Measurements from ENCODE around the gene RAP1GAP2.
"Not testable (repeated sequence)": the region's sequence is repeated elsewhere in the genome, so short reads cannot be mapped to it uniquely, and the experiment has no call there.

Gene RAP1GAP2

GRCh38 chr17:3063507-3063906 lies 267.3 kb downstream of the RAP1GAP2 start, which contains the start of gene OR1D5:
TSS of gene OR1D5 (minus strand) at chr17:3063607. CDS start at chr17:3063607, 0 bp downstream.
- TF ChIP-seq CTCF (IDR thresholded peaks at IDR 0.05): not testable (repeated sequence)

All from LNCAP (cell line).